Activated T-cell treated with anti-CD3 and anti-CD28 coated beads for 48 hours (primary cell): ENCODE measurements around the gene ZBTB20.

ENCODE experiments used
- DNase-seq: peaks from one replicate; pipeline ENCODE4 v3.0.0-alpha.2; 2020; ENCODE audit warnings: low read depth

The ZBTB20 gene

DNA sequence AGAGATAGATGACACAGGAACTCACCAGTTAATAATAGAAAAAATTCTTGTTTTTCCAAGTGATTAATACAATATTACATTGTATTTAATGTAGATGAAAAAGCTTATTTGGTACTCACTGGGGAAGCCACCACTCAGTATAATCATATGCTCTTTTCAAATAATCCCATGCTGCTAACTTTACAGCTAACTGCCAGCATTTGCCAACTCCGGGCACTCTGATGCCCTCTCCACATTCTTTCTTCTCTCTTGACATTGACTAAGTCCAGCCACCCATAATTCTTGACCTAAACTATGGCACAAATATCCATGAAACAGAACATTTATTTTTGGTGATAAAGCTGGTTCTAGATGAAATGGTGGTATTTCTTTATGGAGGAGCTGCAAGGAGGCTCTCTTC lies 384.9 kb downstream of the ZBTB20 start:
- DNase-seq = no peak

DNA sequence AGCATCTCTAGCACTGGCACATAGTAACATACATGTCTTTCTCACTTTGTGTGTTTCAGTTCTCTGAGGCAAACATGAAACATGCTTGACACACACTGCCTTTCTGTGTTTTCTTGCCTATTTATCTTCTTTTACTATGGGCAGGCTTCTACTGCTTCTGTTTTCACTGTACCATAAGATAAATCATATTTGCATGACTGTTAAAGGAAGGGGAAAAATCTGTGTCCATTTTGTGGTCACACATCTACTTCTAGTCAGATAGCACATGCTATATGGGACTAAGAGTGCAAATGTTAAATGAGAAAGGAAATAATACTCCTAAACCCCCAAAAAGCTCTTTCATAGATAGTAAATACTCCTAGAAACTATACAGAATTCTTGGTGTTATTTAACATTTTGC lies 386.4 kb downstream of the ZBTB20 start:
- DNase-seq = no peak

DNA sequence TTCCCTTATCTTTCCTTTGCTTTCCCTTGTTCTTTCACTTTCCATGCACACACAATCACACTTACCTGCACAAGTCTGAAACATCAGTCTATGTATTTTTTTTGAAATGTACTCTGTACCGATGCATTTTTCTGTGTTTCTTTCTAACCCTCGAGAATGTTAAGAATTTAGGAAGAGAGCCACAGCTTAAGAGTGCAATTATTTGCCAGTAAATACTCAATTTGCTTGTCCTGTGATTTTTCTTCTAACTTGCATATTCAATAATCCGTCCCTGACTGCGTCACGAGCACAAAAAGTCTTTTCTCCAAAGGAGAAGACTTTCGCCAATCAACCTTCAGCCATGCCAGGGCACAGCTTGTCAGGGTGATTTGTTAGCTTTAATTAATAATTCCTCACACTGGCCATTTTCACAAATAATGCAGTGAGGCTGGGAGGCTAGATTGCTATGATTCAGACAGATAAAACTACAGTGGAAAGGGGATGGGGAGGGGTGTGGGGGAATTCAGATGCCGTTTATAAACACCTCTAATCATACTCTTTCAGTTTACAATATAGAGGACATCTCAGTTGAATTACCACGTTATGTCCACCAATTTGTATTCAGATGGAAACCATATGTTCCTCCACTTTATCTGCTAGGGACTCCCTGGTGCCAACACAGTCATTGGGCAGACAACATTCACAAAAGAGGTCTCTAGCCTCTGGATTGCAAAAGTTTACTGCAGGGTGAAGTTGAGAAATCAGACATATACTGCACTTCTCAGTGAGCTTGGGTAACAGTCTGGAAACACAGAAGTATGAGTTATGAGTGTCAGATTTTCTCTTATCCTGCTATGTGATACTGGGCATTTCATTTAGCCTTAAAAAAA lies 388.0 kb downstream of the ZBTB20 start:
- DNase-seq = no peak

DNA sequence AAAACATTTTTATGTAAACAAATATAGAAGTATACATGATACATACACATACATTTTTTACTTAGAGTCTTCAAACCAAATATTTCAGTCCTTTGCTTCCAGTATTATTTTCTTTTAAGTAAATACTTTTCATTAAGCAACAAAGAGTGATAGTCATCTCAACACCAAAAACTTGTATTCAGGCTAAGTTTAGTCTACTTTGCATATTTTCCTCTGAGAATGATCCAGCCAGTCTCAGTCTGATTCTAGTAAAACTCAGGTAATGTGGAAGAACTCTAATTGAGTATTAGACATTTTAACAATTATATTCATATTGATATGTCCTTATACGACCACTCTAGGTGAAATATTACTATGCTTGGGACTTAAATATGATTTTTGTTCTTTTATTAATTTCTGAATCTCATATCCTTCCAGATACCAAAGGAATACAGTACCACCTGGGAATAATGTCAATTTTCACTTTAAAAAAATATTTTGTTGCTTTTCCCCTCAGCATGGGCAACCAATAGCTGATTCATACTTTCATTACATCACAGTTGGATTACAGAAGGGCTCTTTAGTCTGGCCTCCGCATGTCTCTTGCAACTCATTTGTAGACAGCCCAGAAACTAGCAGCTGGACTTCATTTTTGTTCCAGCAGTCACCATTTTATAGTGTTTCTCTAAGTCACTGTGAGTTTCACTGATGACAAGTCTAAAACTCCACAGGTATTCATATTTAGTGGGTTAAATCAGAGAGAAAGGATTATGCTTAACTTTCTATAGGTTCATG lies 390.4 kb downstream of the ZBTB20 start:
- DNase-seq = no peak

DNA sequence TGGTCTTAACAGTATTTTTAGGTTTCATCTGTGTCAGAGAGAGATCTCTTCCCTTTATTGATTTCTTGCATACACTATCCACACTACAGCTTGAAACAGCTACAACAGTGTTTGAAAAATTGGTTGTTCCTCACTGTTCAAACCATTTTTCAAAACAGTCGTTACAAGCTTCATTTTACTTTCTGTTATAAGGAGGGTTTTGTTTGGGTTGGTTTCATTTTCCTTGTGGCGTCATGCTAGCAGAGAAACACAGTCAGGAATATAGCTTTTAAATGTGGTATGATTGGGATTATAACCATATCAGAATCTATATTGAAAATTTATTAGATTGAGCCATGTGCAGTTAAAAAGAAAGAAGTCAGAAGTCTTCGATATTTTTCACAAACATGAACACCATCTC lies 400.6 kb downstream of the ZBTB20 start:
- no peak for DNase-seq

DNA sequence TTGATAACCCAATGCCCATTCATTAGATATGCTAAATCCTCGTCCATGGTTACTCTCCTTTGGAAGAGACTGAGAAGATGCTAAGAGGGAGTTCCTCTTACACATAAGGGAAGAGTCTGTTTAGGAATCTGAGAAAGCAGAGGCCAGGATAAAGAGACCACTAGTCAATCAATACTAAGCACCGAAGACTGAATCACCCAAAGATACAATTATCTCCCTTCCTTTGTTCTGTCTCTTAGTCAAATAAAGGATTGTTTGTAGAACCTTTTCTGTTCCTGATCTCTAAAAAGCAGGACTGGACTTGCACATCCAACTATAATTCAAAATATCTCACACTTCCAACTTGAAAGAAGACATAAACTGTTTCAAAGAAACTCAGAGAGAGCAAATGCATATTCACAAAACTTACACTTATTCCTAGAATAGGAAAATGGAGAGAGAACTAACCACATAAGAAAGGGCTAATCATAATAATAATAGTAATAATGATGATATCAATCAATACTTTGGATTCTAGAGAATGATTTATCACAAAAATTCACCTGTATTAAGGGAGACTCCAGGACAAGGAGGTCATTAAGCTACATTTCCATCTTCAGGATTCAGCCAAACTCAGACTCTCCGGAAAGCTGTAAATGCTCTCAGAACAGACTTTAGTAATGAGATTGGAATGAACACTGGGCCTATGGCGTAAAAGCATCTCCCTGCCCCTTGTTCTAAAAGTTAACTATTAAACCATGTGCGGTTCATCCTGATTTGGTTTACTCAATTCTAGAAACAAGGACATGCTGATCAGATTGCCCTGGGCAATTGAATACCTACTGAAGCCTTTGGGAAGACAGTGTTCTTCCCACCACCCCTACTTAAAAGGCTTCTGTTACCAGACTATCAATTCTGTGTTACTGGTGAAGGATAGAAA lies 401.5 kb downstream of the ZBTB20 start:
- DNase-seq = no peak

DNA sequence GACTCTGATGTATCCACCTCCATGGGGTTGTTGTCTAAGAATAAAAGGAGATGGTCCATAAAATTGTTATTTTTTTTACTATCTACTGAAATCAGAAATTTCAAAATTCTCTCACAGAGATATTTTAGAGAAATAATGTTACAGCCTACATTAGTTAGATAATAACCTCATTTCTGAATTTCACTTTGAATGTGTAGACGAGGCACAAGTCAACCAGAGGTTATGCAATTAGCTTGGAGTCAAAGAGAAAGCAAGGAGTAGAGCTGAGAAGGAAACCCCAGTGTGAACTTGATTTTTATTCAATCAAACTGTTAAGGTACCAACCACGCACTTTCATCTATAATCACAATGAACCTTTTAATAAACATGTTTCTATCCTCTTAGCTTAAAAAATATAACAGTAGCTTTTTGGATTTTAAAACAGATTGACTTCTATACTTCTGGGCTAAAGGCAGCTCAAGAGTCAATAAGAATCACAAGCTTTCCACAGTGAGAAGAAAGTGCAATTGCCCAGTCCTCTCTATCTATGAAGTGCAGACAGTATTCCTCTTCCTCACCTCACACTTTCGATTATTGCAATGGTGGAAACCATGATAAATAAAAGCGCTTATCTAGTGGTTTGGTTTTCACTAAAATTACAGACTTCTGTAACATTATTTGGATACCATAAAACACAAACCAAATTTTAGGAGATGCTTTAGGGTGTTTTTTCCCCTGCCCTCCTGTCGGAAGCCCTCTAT lies 403.2 kb downstream of the ZBTB20 start:
- no peak for DNase-seq

DNA sequence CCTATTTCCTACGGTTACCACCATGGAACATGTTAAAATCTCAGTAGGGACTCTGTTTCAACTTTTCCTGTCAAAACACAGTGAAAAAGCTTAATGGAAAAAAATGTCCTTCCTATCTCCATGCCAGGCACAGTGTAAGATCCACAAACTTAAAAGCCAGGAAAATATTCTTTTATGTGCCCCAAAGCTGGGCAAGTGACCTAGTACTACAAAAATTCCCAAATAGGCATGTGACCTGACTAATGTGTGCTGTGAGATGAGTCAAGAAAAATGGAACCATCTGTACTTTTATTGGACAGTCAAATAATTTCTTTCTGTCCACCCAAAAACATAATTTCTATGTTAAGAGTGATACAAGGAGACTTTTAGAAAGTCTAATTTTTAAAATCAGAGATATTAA lies 406.0 kb downstream of the ZBTB20 start:
- DNase-seq = no peak

DNA sequence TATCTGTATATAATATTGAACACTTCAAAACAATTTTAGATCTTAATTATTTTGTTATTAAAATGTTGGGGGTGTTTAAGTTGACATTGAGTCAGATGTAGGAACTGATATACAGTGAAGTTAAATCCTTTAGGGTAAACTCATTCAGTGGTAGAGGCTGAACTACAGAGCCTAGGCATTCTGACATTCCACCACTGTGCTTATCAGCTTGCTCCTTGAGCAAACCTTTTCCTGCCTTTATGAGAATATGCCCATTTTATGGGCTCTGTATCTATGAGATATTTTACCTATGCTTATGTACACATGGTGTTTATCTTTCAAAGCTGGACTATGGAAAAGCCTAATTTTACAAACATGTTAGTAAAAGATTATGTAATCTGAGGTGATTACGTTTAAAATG lies 407.5 kb downstream of the ZBTB20 start:
- no peak for DNase-seq

DNA sequence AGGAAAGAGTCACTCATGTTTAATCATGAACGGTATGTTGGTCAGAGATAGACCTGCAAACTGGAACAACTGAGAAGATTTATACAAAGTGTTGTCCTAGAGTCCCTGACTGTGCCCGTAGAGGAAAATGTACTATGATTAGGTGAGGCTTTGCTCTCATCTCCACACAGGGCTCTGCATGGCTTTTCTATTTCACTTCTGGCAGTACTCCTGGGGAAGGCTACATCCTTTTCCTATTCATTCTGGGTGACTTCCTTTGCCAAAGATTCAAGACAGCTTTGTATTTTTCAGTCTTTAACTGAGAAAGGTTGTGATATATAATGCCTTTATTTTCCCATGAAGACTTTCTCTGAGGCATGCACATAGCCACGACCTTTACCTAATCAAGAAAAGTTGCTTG lies 414.7 kb downstream of the ZBTB20 start:
- DNase-seq = no peak

DNA sequence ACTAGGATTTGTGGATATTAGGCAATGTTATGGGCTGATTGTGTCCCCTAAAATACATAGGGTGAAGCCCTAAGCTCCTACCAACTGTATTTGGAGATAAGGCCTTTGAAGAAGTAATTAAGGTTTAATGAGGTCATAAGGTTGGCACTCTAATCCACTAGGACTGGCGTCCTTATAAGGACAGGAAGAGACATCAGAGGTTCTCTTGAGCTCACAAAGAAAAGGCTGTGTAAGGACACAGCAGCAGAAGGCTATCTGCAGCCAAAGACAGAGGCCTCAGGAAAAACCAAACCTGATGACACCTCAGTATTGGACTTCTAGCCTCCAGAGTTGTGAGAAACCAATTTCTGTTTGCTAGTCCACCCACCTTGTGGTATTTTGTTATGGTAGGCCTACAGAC lies 416.7 kb downstream of the ZBTB20 start:
- no peak for DNase-seq

DNA sequence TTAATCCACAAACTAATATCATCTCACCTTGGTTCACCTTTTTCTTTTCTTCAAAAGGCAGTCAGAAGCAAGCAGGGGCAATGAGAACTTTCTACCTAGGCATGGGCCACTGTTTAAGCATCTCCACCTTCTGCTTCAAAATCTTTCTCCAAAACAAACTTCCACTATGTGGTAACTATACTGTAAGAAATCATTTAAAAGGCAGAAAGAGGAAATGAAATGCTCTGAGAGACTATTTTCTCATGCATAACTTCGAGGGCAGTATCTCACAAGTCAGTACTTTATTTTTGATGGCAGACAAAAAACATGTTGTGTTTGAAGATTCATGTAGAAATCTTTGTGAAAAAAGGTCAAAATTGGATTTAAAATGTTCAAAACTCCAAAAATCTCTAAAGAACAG lies 419.7 kb downstream of the ZBTB20 start:
- no peak for DNase-seq

DNA sequence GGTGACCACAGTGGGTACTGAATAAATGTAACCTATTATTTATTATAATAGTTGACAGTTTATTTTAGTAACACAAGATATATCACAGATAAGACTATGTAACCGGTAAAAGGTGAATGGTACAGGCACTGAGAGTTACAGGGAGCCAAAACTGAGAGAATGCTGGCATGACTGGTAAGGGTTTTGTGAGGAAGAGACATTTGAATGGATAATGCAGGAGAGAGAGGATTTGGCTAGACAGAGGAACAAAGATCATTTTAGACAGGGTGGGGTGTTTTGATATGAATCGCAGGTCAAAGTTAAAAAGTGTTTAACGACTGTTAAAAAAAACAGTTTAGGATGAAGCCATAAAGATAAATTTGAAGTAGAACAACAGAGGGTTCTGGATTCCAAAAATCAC lies 421.1 kb downstream of the ZBTB20 start:
- no peak for DNase-seq

DNA sequence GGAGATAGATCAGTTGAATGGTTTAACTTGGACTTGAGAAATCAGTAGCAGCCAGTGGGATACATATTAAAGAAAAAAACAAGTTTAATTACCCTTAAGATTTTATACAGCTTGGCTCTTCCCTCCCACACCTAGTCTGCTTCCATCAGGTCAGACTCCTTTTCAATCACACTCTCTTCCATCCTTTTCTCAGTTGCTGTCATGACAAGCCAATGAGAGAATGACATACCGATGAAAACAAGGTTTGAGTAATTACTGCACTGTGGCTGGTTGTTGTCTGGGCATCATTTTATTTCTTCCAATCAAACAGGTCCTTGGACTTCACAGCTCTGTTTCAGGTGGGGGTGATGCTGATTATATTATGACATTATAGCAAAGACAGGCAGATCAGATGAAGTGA lies 424.6 kb downstream of the ZBTB20 start:
- DNase-seq = no peak

DNA sequence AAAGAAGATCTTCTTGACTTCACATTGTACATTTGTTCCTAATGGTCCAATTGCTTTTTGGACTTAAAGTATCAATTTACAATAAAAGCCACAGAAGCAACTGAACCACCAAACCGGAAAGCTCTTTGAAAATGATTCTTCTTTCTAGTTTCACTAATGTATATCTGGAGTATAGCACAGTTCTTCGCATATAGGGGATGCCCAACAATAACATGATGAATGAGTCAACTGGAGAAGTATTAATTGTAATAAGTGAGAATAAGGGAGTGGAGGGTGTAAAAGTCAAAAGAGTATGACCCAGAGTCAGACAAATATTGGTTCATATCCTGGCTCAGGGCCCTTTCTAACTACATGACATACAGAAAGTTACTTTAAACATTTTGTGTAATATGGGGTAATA lies 425.2 kb downstream of the ZBTB20 start:
- no peak for DNase-seq

DNA sequence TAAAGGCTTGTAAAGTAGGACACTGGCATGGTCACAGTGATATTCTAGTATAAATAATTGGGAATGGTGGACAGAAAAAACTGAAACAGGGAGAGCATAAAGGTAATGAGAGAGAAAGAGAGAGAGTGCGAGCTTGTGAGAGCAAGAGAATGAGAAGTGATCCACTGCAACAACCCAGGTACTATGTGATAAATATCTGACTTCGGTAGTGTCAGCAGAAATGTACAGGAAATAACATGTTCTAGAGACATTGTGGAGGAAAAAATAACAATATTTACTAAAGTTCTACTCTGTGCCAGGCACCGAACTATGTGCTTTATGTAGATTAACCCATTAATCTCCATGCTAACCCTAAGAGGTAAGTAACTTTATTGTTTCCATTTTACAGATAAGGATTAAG lies 425.9 kb downstream of the ZBTB20 start:
- DNase-seq = no peak

DNA sequence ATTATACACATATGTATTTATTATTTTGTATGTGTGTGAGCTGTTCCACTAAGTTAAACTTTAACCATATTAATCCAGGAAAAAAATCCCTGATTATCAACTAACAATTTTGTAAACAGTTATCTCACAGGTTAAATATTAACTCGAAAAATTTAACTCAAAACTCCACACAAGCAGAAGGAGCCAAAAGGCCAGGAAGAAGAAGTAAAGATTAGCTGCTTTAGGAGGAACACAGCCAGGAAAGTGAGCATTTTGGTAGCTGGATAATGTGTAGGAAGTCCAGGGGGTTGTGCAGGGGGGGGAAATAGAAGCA lies 428.2 kb downstream of the ZBTB20 start:
- no peak for DNase-seq

DNA sequence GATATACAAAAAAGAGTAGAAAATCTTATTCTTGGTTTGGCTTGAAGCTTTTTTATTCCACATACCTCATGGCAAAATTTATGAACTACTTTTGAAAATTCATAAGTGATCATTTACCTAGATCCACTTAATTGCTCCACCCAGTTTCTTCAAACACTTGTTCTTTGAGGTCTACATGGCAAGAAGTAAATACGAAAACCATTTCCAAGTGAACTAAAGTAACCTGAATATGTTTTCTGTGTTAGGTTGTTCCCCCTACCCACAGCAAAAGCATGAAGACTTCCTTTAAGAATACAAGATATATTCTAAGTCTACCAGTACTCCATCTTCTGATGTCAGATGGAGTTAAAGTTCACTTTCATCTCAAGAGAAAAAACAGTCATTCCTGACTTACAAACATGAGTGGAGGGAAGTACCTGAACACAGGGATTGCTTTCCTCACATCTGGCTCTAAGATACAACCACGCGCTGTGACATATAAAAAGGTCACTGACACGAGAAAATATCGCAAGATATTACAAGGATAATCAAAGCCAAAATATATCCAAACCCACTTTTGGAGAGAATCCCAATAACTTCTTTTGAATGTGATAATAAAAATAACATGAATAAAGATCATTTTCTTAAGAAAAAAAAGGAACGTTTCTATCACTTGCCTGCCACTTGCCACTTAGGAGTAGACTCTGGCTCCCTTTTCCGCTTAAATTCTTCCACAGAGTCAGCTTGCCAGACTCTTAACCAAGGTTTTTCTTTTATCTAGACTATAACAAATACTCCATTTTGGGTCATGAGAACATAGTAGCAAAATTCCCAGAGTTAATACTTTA lies 428.8 kb downstream of the ZBTB20 start:
- no peak for DNase-seq

DNA sequence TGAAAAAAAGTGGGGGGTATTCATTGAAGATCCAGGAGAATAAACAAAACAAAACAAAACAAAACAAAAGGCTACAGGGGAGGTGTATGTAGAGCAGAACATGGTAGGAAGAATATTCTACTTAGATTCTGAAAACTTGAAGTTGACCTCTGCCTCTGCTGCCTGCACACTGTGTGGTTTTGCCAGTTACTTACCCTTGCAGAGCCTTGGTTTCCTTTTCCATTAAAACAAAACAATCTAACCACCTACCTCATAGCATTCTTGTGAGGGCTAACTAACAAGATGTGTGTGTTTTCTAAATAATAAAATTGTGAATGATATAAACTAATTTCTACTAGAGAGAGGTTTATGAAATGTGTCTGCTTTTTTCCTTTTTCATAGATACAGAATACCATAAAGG lies 430.2 kb downstream of the ZBTB20 start:
- DNase-seq = no peak

DNA sequence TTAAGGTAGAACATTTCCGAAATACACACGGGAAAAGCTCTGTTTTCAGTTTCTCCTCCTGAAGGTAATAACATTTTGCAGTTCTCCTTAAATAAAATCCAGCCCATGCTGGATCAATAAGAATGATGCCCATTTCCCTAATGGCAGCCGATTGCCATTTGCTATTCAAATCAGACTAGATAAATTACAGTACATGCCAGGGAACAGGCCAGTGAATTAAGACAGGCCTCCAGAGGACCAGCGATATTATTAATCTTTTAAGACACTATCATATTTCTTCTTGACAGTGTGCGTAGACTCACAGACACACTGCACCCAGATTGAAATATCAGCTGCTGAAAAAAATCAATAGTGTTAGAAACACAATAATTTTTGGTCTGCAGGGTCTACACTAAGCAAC lies 431.0 kb downstream of the ZBTB20 start:
- DNase-seq = no peak

DNA sequence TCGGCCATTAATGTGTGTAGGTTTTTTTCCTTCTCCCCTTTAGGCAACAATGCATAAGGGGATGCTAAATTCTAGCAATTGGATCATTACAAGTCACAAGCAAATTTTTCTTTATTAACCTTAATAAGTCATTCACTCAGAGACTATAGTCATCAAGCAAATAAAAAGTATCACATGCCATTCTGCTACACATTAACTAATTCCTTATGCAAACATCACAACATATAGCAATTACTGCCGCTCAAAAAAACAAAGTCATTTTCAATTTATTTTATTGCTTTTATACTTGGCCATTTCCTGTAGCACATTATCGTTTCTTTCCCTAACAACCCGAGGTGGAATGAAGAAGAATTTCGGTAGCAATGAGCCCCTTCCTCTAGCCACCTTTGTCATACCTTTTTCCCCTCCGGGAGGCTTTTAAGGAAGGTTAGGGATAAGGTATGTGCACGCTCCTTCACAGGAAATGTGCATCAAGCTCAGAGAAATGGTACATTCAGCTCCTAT lies 432.1 kb downstream of the ZBTB20 start:
- DNase-seq = no peak
